Choroid plexus epithelial cell (primary cell): ENCODE measurements around the gene VWDE.
A peak's percentile ranks its signal among the peaks of the same experiment; 100 is the strongest.

ENCODE experiments used
- DNase-seq: peaks from one replicate; pipeline ENCODE4 v3.0.0-alpha.2; 2010; ENCODE audit warnings: low read depth
- H3K4me3 ChIP-seq: 2 replicates; pipeline ENCODE4 v1.5.1; 2011; ENCODE audit warnings: low read depth, mild to moderate bottlenecking, control low read depth, low read length, moderate library complexity
- CTCF ChIP-seq: conservative IDR thresholded peaks from 2 replicates; pipeline ENCODE4 v1.5.1; 2011; ENCODE audit warnings: low read depth, mild to moderate bottlenecking, control low read depth, inconsistent platforms, low read length, moderate library complexity

VWDE gene

DNA sequence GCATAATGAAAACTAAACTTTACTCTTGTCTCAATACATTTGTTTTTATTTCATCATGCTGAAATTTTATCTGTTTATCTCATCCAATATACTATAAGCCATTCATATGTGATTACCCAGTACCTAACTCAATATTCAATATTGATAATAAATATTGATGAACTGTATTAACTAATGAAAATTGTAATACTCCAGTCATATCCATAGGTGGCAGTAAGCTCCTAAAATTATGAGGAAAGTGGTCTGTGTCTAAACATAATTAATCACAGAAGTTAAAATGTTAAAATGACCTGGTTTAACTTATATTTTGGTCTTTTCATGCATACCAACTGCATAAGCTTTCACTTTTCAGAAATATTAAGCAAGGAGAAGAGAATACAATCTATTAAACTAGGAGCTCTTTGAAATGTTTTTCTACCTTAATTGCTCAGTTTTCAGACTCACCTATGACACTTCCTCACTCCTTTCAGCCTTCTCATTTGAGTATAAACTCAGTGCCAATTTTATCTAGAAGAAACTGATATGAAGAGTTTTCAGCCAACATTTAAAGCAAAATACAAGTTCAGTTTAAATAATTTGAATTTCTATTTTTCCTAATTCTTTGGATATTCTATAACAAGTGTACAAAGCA lies 30.5 kb upstream of the VWDE start:
- TF ChIP-seq CTCF, result no peak
- H3K4me3 ChIP-seq, result no peak overlapping the region
- no peak for DNase-seq

DNA sequence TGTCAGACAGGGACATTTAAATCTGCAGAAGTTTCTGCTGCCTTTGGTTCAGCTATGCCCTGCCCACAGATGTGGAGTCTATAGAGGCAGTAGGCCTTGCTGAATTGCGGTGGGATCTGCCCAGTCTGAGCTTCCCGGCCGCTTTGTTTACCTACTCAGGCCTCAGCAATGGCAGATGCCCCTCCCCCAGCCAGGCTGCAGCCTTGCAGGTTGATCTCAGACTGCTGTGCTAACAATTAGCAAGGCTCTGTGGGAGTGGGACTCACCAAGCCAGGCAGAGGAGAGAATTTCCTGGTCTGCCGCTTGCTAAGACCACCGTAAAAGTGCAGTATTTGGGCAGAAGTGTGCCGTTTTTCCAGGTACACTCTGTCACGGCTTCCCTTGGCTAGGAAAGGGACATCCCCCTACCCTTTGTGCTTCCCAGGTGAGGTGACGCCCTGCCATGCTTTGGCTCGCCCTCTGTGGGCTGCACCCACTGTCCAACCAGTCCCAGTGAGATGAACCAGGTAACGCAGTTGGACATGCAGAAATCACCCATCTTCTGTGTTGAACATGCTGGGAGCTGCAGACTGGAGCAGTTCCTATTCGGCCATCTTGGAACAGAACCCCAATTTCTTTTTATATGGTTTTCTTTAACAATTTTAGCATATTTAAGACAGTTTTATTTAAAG lies 28.4 kb upstream of the VWDE start:
- no peak overlapping the region for H3K4me3 ChIP-seq
- no peak for DNase-seq
- no peak for TF ChIP-seq CTCF

- no peak for DNase-seq
Observed at GRCh38 chr7:12425311-12425710, 21.6 kb upstream of the VWDE start.

GRCh38 chr7:12423997-12424745 lies 20.5 kb upstream of the VWDE start:
- no peak for DNase-seq
- TF ChIP-seq CTCF, result no peak
- peak overlapping the region; percentile 14 for H3K4me3 ChIP-seq

More at GRCh38 chr7:12425311-12425710, 21.6 kb upstream of the VWDE start:
- TF ChIP-seq CTCF, result no peak
- H3K4me3 ChIP-seq, result no peak overlapping the region

- peak; percentile 77 for DNase-seq
- peak overlapping the region; percentile 14 for H3K4me3 ChIP-seq
Observed at GRCh38 chr7:12423355-12423996, 19.8 kb upstream of the VWDE start.

More at GRCh38 chr7:12423355-12423996, 19.8 kb upstream of the VWDE start:
- no peak for TF ChIP-seq CTCF
